H1 (cell line): ENCODE results near the gene MORC3. TPM values are rescaled to one million over a fixed set of nuclear protein-coding genes. Genes with fewer than 3 reads are reported as not detected.

Experiments used
- CTCF ChIA-PET: fragments of 300-600 bp; sonication (Branson Sonifier 250); formaldehyde crosslinking; loops from one replicate; lab custom pipeline; 2021; ENCODE audit not compliant: partially characterized antibody; lab: Charles Lee
- POLR2A ChIA-PET: fragments of 300-600 bp; sonication (Branson Sonifier 250); formaldehyde crosslinking; loops from one replicate; lab custom pipeline; 2021; ENCODE audit warnings: inconsistent platforms; ENCODE audit not compliant: partially characterized antibody; lab: Charles Lee
- DNase-seq, 2 experiments: peaks; one replicate each; pipeline versions ENCODE4 v3.0.0 to v3.0.0-alpha.2; 2010 to 2022; ENCODE audit warnings: low spot score in 2 of 2, low read depth in 1 of 2, mixed read lengths in 1 of 2
- FAIRE-seq: peaks from 2 replicates; lab custom pipeline; 2011; peaks lifted over from hg19 to GRCh38; lab: Jason Lieb, UNC
- H2AFZ ChIP-seq: 2 replicates; pipeline ENCODE4 v1.8.1; 2012; ENCODE audit warnings: low read length, inconsistent platforms
- H2AK5ac ChIP-seq: 2 replicates; pipeline ENCODE4 v1.6.1; 2013; ENCODE audit warnings: low read depth, low read length
- H2BK120ac ChIP-seq: replicated peaks from 2 replicates; pipeline ENCODE3; 2013; ENCODE audit warnings: low read depth, low read length, inconsistent platforms
- H2BK12ac ChIP-seq: 2 replicates; pipeline ENCODE4 v1.6.1; 2013; ENCODE audit warnings: low read depth, low read length
- H2BK15ac ChIP-seq: 2 replicates; pipeline ENCODE4 v1.6.1; 2013; ENCODE audit warnings: low read length
- H2BK20ac ChIP-seq: 2 replicates; pipeline ENCODE4 v1.6.1; 2013; ENCODE audit warnings: low read length
- H2BK5ac ChIP-seq: 2 replicates; pipeline ENCODE4 v1.6.1; 2013; ENCODE audit warnings: low read depth, low read length
- H3K14ac ChIP-seq: 2 replicates; pipeline ENCODE4 v1.6.1; 2013; ENCODE audit warnings: inconsistent platforms; ENCODE audit not compliant: insufficient read length
- H3K18ac ChIP-seq: 2 replicates; pipeline ENCODE4 v1.6.1; 2013; ENCODE audit warnings: low read length; ENCODE audit errors: extremely low read depth
- H3K23ac ChIP-seq: 2 replicates; pipeline ENCODE4 v1.6.1; 2013; ENCODE audit warnings: inconsistent platforms; ENCODE audit not compliant: insufficient read length
- H3K23me2 ChIP-seq: 2 replicates; pipeline ENCODE4 v1.6.1; 2013; ENCODE audit warnings: low read depth, low read length
- H3K27ac ChIP-seq: 2 replicates; pipeline ENCODE4 v1.6.1; 2011; ENCODE audit warnings: low read depth, low read length, inconsistent platforms
- H3K27me3 ChIP-seq, 4 experiments: replicated peaks in 1 of 4; 1 replicate in 1 of 4; 2 replicates in 3 of 4; pipeline versions ENCODE4 v1.6.1 to v1.8.1; 2011 to 2013; ENCODE audit warnings: low read length in 3 of 4, mild to moderate bottlenecking in 3 of 4, inconsistent platforms in 2 of 4, mixed read lengths in 2 of 4, moderate library complexity in 1 of 4; ENCODE audit not compliant: control insufficient read depth in 3 of 4, insufficient read depth in 3 of 4; ENCODE audit errors: extremely low read depth in 1 of 4
- H3K36me3 ChIP-seq, 4 experiments: 2 replicates each; pipeline versions ENCODE4 v1.6.1 to v1.8.1; 2011 to 2013; ENCODE audit warnings: mild to moderate bottlenecking in 4 of 4, low read length in 3 of 4, moderate library complexity in 2 of 4, control low read depth in 1 of 4, inconsistent platforms in 1 of 4; ENCODE audit not compliant: insufficient read depth in 4 of 4, control insufficient read depth in 2 of 4
- H3K4ac ChIP-seq: replicated peaks from 2 replicates; pipeline ENCODE3; 2013; ENCODE audit warnings: low read length, low read depth, mixed read lengths, inconsistent platforms; ENCODE audit not compliant: insufficient read length
- H3K4me1 ChIP-seq, 4 experiments: replicated peaks in 1 of 4; 1 replicate in 1 of 4; 2 replicates in 3 of 4; pipeline versions ENCODE4 v1.6.1 to v1.8.1; 2011 to 2013; ENCODE audit warnings: low read length in 3 of 4, inconsistent platforms in 2 of 4, mixed read lengths in 1 of 4; ENCODE audit not compliant: insufficient read depth in 4 of 4, control insufficient read depth in 3 of 4
- H3K4me2 ChIP-seq, 2 experiments: 2 replicates each; pipeline versions ENCODE4 v1.6.1 to v1.8.1; 2011 to 2013; ENCODE audit warnings: low read depth in 2 of 2, low read length in 2 of 2, control low read depth in 1 of 2, inconsistent platforms in 1 of 2, mild to moderate bottlenecking in 1 of 2; ENCODE audit not compliant: insufficient read depth in 1 of 2
- H3K4me3 ChIP-seq, 4 experiments: fragments of 200-600, 300-600 bp in 1 of 4; sonication (generic), shearing (Covaris generic), sonication (Bioruptor Twin) in 1 of 4; 2 replicates each; pipeline versions ENCODE4 v1.5.1 to v1.8.1; 2011 to 2016; ENCODE audit warnings: low read length in 4 of 4, low read depth in 3 of 4, control low read depth in 2 of 4, inconsistent platforms in 2 of 4, mild to moderate bottlenecking in 2 of 4, mixed read lengths in 1 of 4, moderate library complexity in 1 of 4; ENCODE audit not compliant: insufficient read depth in 2 of 4; ENCODE audit errors: extremely low read depth in 1 of 4
- H3K56ac ChIP-seq: replicated peaks from 2 replicates; pipeline ENCODE3; 2013; ENCODE audit warnings: low read depth, mild to moderate bottlenecking, mixed read lengths, low read length, inconsistent platforms; ENCODE audit not compliant: insufficient read length
- H3K79me1 ChIP-seq: 2 replicates; pipeline ENCODE4 v1.6.1; 2013; ENCODE audit warnings: low read depth, low read length, control low read depth
- H3K79me2 ChIP-seq, 2 experiments: 2 replicates each; pipeline versions ENCODE4 v1.6.1 to v1.8.1; 2012 to 2013; ENCODE audit warnings: low read length in 2 of 2, mild to moderate bottlenecking in 2 of 2, inconsistent platforms in 1 of 2; ENCODE audit not compliant: insufficient read depth in 2 of 2, control insufficient read depth in 1 of 2
- H3K9ac ChIP-seq, 4 experiments: replicated peaks in 1 of 4; 1 replicate in 1 of 4; 2 replicates in 3 of 4; pipeline versions ENCODE4 v1.6.1 to v1.8.1; 2011 to 2013; ENCODE audit warnings: low read depth in 3 of 4, low read length in 3 of 4, control low read depth in 2 of 4, mild to moderate bottlenecking in 2 of 4, moderate library complexity in 2 of 4, inconsistent platforms in 1 of 4; ENCODE audit errors: extremely low read depth in 1 of 4
- H3K9me3 ChIP-seq, 2 experiments: 2 replicates each; pipeline versions ENCODE4 v1.6.1 to v1.8.1; 2012 to 2013; ENCODE audit warnings: mild to moderate bottlenecking in 2 of 2, moderate library complexity in 2 of 2, control low read depth in 1 of 2, inconsistent platforms in 1 of 2, low read depth in 1 of 2, low read length in 1 of 2, mixed read lengths in 1 of 2; ENCODE audit not compliant: insufficient read depth in 2 of 2
- H4K20me1 ChIP-seq, 2 experiments: replicated peaks in 1 of 2; 2 replicates each; pipeline versions ENCODE3 to v1.8.1; 2011 to 2013; ENCODE audit warnings: inconsistent platforms in 2 of 2, low read length in 2 of 2, mild to moderate bottlenecking in 1 of 2; ENCODE audit not compliant: insufficient read depth in 2 of 2, control insufficient read depth in 1 of 2
- H4K5ac ChIP-seq: 2 replicates; pipeline ENCODE4 v1.6.1; 2013; ENCODE audit warnings: low read length, low read depth, mixed read lengths, inconsistent platforms; ENCODE audit not compliant: insufficient read length
- H4K8ac ChIP-seq: 2 replicates; pipeline ENCODE4 v1.8.0; 2013; ENCODE audit warnings: mild to moderate bottlenecking, moderate library complexity, low read length, inconsistent platforms; ENCODE audit not compliant: insufficient read depth; ENCODE audit errors: extremely low read depth
- H4K91ac ChIP-seq: replicated peaks from 2 replicates; pipeline ENCODE3; 2013; ENCODE audit warnings: low read length, mixed read lengths, inconsistent platforms; ENCODE audit not compliant: insufficient read length
- BACH1 ChIP-seq: IDR thresholded peaks from 2 replicates; pipeline ENCODE4 v1.6.1; 2012; ENCODE audit warnings: low read length, improper control_type of control experiment
- CTBP2 ChIP-seq: IDR thresholded peaks from 2 replicates; pipeline ENCODE4 v1.7.0; 2011; ENCODE audit warnings: borderline replicate concordance, mild to moderate bottlenecking, moderate library complexity, mixed read lengths, low read length; ENCODE audit not compliant: insufficient read depth, insufficient read length
- FOSL1 ChIP-seq: IDR thresholded peaks from 2 replicates; pipeline ENCODE4 v1.6.1; 2011; ENCODE audit warnings: mild to moderate bottlenecking, low read depth, low read length, moderate library complexity; ENCODE audit not compliant: insufficient read depth
- JUN ChIP-seq: IDR thresholded peaks from 2 replicates; pipeline ENCODE4 v1.6.1; 2011; ENCODE audit warnings: low read depth, mild to moderate bottlenecking, improper control_type of control experiment, low read length
- KDM1A ChIP-seq: fragments of 200-600, 300-600 bp; sonication (generic); IDR thresholded peaks from 2 replicates; pipeline ENCODE4 v1.7.1; 2016; ENCODE audit warnings: mild to moderate bottlenecking, low read length, borderline replicate concordance
- RAD21 ChIP-seq, 2 experiments: IDR thresholded peaks in 1 of 2; conservative IDR thresholded peaks in 1 of 2; 2 replicates each; pipeline ENCODE4 v1.6.1; 2011; ENCODE audit warnings: low read depth in 2 of 2, low read length in 2 of 2, improper control_type of control experiment in 1 of 2, inconsistent platforms in 1 of 2, mild to moderate bottlenecking in 1 of 2, moderate library complexity in 1 of 2
- RNF2 ChIP-seq: fragments of 200-900, 300-1000 bp; sonication (generic); IDR thresholded peaks from 2 replicates; pipeline ENCODE4 v1.7.1; 2016; ENCODE audit warnings: borderline replicate concordance, low read depth, mild to moderate bottlenecking, antibody characterized with exemption, low read length; ENCODE audit not compliant: poor library complexity, severe bottlenecking; ENCODE audit errors: missing control alignments
- SP4 ChIP-seq: IDR thresholded peaks from 2 replicates; pipeline ENCODE4 v1.6.1; 2012; ENCODE audit warnings: low read length, inconsistent platforms
- SUZ12 ChIP-seq: fragments of 200-600 bp; sonication (generic); IDR thresholded peaks from 2 replicates; pipeline ENCODE4 v1.6.1; 2012; ENCODE audit warnings: mild to moderate bottlenecking, inconsistent platforms, low read length, moderate library complexity, mixed read lengths
- WGBS, 2 experiments: shearing (Covaris generic) in 1 of 2; methylation state at CpG; one replicate each; pipeline versions ENCODE4 v1.1.6 to v1.1.7; 2013 to 2015; ENCODE audit warnings: low lambda C conversion rate in 2 of 2, mixed read lengths in 2 of 2, inconsistent platforms in 1 of 2, low coverage in 1 of 2, missing lambda C conversion rate in 1 of 2; ENCODE audit not compliant: insufficient replicate concordance in 2 of 2, insufficient coverage in 1 of 2, insufficient read length in 1 of 2; ENCODE audit errors: extremely low coverage in 1 of 2, missing lambda C conversion rate in 1 of 2; 5-methylcytosine and 5-hydroxymethylcytosine counted together
- polyA plus RNA-seq, 7 experiments: library from polyadenylated mRNA; depleted of rRNA in 3 of 7; stranded (reverse) in 5 of 7; unstranded in 2 of 7; fragments of >200 nt in 5 of 7; fragments of 200-250 nt in 2 of 7; gene quantifications; 1 replicate in 5 of 7; 2 replicates in 1 of 7; 4 replicates in 1 of 7; pipeline versions ENCODE4 v1.2.1 to v1.2.3, GENCODE V29; 2011 to 2013; ENCODE audit warnings: missing spikeins in 2 of 7, mixed read lengths in 2 of 7
- total RNA-seq: library from RNA; stranded (reverse); fragmentation: NEBNext Ultra II Directional; extraction: Animal tissue kit (Norgen Biotek cat#: 25700); gene quantifications from 2 replicates; pipeline ENCODE4 v1.2.1, GENCODE V29; 2021

The MORC3 gene
- total and polyA plus RNA-seq, 2 of the 8 experiments (the other 6 are each of a cell fraction or from before 2014, with no cell fraction given), result 5.0 to 20.4 TPM

- H2BK20ac ChIP-seq, result no peak overlapping the region
- H3K4ac ChIP-seq, result no peak overlapping the region
- DNase-seq, result no peak
- no peak overlapping the region for H2BK12ac ChIP-seq
- ChIA-PET CTCF (interaction anchor here (0.6 to 2.1 kb wide), 5 partner anchors 9 to 85 kb away, joined by 3 to 6 read pairs (median 5); no protein-coding TSS in a partner anchor), POLR2A (interaction anchor here (0.6 to 0.9 kb wide), 2 partner anchors 59 to 224 kb away, joined by 3 read pairs; no protein-coding TSS in a partner anchor)
- H4K20me1 ChIP-seq, result peaks cover 0 to 2% of the 10 kb centered on the region in 2 experiments
- no peaks in the 10 kb centered on the region for H3K23me2 ChIP-seq
- no peak overlapping the region for H3K9ac ChIP-seq
- H3K56ac ChIP-seq, result no peak overlapping the region
- H4K8ac ChIP-seq, result no peak overlapping the region
- H3K4me1 ChIP-seq, result no peaks in the 10 kb centered on the region
- FAIRE-seq, result no peak
- H3K9me3 ChIP-seq, result no peaks in the 10 kb centered on the region
- no peak overlapping the region for H3K27ac ChIP-seq
- no peak overlapping the region for H2BK15ac ChIP-seq
- TF ChIP-seq CTBP2, result no peak
- TF ChIP-seq RAD21 (IDR thresholded peaks at IDR 0.05 in 1 of 2, conservative IDR thresholded peaks at IDR 0.05 in 1 of 2; ENCODE audit: low read depth in 2 of 2, low read length in 2 of 2), result no peak
- no peak for TF ChIP-seq FOSL1
- no peak for TF ChIP-seq SP4
- no peak for TF ChIP-seq BACH1
- no peak for TF ChIP-seq KDM1A
- no peak for TF ChIP-seq RNF2
- TF ChIP-seq JUN, result no peak
- TF ChIP-seq SUZ12, result no peak
- H3K27me3 ChIP-seq, result no peaks in the 10 kb centered on the region
- H3K79me2 ChIP-seq, result no peaks in the 10 kb centered on the region
- no peak overlapping the region for H2BK120ac ChIP-seq
- H3K18ac ChIP-seq, result no peak overlapping the region
- H4K91ac ChIP-seq, result no peak overlapping the region
- H3K4me2 ChIP-seq, result no peak overlapping the region
- H2AFZ ChIP-seq, result no peak overlapping the region
- no peak overlapping the region for H4K5ac ChIP-seq
- no peak overlapping the region for H2AK5ac ChIP-seq
- no peak overlapping the region for H3K23ac ChIP-seq
- peaks cover 10 to 78% (median 47%) of the 10 kb centered on the region in 4 experiments for H3K36me3 ChIP-seq
- no peak overlapping the region for H3K14ac ChIP-seq
- H3K4me3 ChIP-seq, result no peak overlapping the region
- WGBS, 2 experiments, result 83% methylated on average over 1 of the region's 1 CpG; no CpG with 5 or more reads in 1 of the 2 experiments
- H2BK5ac ChIP-seq, result no peak overlapping the region
- no peaks in the 10 kb centered on the region for H3K79me1 ChIP-seq
Observed at GRCh38 chr21:36344931-36345330, 24.9 kb downstream of the MORC3 start.
